NCI-H748 treated with DMSO at 0.1 percent for 48 hours (cell line): ENCODE measurements around the gene LAMB4.
A peak's percentile ranks its signal among the peaks of the same experiment; 100 is the strongest.

ENCODE experiments used
- DNase-seq: peaks from one replicate; lab custom pipeline; 2025; lab: John Stamatoyannopoulos, UW

The LAMB4 gene

DNA sequence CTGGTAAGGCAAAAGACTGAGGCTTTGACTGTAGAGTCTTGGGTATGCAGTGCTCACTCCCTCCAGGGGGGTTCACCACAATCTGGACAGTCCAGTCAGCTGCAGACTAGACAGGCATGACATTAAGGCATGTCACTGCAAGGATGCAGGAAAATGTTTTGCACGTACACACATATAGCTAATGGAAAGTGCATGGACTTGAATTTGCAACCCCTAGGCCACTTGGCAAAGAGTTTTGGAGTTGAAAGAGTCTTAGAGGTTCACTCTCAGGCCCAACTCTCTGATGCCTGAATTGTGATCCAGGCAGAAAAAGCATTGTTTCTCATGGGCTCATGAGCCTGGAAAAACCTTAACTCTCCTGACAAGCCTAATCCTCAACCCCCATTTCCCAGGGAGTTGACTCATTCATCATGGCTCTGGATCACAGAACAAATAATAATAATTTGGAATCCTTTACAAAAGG, 51.9 kb downstream of the LAMB4 start:
- DNase-seq, result no peak

DNA sequence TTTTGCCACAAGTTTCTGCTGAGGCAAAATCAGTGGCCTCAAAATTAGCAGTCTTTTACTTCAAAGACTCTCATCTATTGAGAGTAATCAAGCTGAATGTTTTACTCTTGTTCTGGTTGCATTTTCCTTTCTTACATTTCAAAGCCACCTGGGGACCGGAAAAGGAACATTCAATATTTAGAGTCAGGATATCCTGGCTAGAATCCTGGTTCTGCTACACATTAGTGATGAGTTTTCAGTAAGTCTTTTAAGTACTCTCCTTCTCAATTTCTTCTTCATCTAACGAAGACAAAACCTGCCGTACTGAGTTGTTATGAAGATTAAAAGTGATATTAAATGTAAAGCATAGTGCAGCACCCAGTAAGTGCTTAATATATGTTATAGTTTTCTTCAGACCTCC, 52.5 kb downstream of the LAMB4 start:
- no peak for DNase-seq

DNA sequence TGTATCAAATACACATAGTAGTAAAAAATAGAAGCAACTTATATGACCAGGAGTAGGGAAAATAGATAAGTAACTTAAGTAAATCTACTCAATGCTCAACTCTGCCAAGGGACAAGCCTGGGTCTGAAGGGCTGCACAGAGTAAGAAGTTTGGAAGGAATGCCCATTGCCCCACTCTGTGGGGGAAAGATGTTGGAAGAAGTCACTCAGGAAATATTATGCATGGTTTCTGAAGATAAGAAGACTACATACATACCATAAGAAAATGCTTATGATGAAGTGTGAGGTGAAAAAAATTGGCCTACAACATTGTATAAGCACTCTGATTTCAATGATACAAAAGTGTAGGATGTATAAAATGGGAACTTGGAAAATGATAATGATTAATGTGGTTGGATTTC, 54.0 kb downstream of the LAMB4 start:
- DNase-seq, result no peak

DNA sequence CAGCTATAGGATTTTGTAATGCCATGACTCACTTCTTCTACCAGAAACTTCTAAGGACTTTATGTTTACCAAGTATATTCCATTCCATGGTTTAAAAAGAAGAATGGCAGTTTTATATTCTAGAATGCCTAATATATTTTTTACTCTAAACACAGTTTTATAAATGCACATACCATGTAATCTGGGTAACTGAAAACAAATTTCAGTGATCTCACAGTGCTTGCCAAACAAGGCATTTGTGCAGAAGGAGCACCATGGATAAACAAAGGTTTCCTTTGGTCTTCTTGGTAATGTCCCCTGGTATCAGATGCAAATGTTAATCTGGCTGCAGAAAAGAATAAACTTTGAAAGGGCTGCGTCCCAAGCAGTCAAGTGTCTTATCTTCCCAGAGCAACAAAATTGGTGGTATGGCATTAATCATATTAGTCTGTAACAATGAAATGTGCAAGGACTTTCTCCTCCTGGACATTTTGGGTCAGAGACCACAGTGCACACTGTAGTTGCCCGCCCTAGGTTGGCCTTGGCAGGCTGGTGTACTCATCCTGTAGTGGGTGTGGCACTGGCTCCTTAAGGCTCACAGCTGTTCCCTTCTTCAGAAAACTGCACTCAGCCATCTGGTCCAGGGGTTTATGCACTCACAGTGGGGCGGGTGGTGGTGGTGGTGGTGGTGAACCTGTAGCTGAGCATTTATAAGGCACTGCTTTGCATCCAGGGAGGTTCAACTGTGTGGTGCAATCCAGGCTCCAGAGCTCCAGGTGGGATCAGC, 56.7 kb downstream of the LAMB4 start:
- DNase-seq, result no peak

DNA sequence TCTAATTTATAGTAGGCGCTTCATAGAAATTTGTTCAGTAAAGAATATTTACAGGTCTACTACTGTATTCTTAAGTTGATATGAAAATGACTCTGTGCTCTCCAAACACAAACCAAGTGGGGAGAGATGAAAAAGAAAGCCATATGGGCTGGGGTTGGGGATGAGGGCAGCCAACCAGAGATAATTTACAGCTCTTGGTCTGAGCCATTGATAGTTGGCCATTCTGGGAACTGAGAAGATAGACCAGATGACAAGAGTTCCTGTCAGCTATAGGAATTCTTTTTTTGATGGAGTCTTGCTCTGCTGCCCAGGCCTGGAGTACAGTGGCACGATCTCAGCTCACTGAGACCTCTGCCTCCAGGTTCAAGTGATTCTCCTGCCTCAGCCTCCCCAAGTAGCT, 57.4 kb downstream of the LAMB4 start:
- DNase-seq, result no peak

DNA sequence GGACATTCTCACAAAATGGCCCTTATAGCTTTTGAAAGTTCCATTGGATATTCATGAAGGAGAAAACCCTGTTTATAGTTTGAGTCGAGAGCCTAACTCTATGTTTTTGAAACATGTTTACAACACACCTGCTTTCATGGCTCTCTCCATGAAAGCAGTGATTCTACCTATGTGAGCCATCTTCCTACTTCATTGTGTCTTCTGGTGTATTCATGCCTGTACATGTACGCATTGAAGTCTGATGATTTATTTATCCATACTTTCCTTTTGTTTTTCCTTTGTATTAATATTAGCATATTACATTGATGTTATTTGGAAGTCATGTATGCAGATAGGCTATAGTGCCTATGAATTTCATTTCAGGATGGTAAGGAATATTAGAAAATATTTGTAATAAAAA, 58.0 kb downstream of the LAMB4 start:
- no peak for DNase-seq

DNA sequence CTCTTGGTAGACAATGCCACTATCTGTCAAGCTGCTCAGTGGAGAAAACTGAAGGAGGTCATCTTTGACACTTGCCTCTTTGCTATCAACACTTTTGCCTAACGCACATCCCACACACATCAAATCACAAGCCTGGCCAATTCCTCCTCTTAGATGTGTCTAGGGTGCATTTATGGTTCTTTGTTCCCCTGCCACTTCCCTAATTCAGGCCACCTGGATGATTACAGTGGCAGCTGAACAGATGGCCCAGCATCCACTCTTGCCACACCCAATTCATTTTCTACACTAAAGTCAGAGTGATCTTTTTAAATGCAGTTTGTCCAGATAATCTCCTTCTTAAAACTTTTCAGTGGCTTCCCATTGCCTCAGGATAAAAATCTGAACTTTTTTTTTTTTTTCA, 58.6 kb downstream of the LAMB4 start:
- peak; percentile 18 for DNase-seq

DNA sequence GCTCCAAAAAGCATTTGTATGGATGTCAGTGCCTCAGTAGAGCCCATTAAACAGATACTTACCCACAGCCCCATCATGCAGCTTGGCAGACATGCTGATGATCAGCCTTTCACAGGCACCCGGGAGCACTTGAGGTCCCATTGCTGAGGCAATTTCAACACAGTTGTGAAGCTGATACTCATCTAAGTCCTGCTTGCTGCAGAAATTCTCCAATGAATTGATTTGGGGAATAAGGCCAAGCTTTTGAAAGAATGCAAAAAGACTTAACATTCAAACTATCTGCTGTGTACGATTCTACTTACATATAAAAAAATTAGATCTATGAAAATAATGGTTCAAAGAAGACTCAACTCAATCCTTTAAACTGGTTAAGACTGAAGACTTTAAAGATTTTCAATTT, 60.5 kb downstream of the LAMB4 start:
- no peak for DNase-seq

DNA sequence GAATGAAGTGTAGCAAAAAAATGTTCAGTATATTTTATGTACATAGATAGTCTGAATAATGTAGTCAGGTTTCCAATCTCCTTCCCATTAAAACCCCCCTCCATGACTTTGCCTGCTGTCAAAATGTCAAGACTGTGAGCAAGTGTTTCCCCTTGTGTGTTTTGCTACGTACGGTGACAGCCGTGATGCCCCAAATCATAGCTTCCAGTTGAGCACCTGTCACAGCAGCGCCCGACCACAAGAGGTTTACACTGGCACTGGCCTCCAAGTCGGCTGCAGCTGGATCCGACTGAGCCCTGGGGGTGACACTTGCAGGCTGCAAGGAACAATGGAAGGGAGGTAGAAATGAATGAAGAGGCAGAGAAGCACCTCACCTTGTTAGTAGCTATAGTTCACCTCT, 62.3 kb downstream of the LAMB4 start:
- DNase-seq, result no peak

DNA sequence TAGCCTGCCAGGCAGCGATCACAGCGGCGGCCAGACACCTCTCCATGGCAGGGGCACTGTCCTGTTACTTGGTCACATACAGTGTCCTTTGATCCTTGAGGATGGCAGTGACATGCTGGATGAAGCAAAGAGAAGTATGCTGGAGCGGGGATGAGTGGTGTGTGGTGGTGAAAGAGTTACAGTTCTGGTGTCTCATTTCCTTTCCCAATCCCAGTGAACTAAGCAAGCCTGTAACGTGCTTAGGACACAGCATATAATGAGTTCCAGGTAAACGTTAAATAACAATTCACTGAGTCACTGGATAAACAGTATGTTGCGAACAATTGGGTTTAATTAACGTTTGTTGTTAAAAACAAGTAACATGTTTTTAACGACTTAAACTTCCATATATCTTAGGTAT, 63.7 kb downstream of the LAMB4 start:
- DNase-seq, result no peak

DNA sequence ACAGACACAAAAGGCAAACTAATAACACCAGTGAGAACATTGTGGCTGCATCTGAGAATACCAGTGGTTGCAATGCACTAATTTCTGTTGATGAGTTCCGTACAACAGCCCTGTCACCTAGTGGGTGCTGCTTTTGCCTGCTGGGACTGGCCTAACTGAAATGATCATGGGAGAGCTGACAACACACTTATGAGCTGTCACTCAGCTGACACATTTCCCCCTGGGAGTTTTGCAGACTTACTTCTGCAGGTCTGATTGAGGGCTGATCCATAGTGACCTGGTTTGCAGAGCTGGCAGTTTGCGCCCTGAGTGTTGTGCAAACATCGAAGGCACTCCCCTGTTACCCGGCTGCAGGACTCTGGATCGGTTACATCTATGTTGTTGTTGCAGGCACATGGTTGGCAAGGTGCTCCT, 66.6 kb downstream of the LAMB4 start:
- DNase-seq, result no peak

DNA sequence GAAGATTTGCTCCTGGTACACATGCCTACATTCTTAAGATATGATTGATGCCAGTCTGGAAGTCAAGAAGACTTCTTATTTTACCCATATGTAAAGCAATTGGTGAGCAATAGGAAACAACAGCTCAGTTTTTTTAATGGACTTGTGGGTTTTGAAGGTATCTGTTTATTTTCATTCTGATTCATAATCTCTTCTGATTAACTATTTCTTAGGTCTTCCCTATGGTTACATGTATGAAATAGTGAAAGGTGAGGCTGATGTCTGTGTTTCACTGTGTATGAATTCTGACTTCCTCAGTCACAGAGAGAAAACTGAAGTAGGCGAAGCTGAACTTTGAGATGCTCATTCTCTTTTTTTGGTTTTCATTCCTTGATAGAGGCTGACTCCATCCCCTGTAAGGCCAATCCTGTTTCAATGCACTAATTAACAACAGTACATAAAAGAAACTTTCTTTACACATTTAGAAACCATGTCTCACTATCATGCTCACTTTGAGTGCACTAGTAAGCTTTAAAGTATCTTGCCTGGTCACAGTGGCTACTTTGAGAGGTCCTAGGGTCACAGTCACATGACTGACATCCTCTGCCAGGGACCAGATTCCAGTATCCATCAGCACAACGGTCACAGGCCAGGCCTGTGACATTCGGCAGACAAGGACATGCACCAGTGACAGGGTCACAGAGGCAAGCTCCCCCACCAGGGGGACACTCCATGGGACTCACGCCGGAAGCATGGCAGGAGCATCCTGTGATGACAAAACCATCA, 67.7 kb downstream of the LAMB4 start:
- no peak for DNase-seq

DNA sequence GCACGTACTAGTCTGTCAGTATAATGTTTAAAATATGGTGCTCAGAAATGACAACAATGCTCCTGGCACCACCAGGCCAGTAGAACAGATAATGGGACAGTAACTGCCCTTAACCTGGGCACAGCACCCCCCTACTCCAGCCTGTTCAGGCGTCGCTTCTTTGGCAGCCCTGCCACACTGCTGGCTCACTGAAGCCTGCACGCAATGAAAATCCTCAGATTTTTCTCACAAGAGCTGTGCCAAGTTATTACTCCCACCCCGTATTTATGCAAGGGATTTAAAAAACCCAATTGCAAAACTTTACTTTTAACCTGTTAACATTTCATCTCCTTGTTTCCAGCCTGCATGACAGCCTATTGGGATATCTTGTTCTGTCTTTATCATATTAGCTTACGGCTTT, 70.6 kb downstream of the LAMB4 start:
- DNase-seq, result no peak

DNA sequence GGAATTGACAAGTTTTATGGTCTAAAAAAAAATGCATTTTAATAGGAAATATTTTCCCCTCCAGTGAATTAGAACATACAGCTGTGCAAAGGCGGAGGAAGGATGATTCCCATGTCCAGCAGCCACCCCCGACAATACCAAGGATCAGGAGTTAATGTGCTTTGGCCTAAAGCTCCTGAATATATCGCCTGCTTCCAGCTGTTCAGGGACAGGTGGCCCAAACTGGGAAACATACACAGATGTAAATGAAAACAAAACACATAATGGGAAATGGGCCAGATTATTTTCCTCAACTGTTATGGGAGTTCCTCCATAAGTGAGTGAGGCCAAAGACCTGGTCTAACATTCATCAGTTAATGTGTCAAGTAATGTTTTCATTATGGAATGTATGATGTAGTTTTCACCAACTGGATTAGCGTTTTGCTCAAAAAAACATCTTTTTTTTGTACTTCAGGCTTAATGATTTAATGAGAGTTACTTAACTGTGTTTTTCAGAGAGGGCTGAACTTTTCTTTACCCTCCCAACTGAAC, 72.1 kb downstream of the LAMB4 start:
- DNase-seq, result no peak

DNA sequence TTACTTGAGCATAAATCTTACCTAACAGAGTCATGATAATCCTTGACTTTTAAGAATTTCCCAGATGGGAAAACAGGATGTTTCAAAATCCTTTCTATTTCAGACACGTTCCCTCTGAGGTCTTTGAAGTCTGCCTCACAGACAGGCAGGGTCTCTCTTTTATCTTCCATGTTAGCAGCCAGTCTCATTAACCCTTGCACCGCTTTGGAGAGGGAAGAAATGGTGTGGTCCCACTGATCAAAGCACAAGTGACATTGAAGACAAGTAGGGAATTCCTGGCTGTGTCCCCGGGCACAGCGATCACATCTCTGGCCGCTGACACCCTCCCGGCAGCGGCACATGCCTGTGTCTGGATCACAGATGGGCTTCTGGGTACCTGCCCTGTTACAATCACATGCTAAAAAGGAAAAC, 74.5 kb downstream of the LAMB4 start:
- DNase-seq, result no peak

DNA sequence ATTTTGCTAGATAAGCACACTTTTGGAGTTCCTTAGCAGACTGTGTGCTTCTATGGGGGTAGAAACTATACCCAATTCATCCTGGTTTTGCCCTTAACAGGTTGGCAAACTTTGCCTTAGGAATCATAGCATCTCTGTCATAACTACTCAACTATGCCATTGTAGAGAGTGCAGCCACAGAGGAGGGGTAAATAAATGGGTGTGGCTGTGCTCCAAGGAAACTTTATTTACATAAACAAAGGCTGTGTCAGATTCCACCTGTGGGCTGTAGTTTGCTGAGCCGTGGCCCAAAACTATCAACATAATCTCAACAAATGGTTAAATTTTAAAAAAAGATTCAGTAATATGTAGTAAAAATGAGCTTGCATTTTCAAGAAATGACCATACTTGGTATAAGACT, 75.6 kb downstream of the LAMB4 start:
- no peak for DNase-seq

DNA sequence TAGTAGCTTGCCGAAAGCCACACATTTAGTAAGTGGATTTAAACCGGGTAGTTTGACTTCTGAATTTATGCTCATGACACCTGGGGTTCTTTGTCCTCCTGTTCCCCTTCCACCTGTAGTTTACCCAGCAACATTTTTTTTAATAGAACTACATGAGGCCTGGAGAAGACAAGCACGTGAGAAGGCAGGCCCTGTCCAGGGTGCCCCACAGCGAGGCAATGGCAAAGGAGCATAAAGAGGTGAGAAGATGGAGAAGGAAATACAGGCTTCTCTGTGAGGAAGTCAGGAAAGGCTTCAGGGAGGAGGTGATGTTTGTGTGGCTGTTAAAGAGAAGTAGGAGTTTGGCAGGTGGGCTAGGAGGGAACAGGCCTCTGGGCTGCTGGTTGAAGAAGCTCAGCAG, 76.9 kb downstream of the LAMB4 start:
- no peak for DNase-seq

DNA sequence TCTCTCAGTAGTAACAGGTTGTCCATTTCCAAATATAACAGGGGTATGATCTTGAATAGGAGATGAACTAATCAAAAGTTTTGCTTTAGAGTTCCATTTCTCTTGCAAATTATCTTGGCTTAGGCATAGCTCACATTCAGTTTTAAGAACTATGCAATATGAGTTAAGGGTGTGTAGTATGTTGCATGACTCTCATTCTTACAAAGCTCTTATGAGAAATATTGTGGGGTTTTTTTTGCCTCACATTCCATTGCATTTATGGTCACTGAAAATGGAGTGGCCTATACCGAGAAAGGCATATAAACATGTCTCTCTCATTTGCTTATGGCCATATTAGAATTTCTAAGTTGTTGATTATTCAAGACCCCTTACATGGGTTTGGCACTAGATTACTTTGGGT, 78.7 kb downstream of the LAMB4 start:
- no peak for DNase-seq

DNA sequence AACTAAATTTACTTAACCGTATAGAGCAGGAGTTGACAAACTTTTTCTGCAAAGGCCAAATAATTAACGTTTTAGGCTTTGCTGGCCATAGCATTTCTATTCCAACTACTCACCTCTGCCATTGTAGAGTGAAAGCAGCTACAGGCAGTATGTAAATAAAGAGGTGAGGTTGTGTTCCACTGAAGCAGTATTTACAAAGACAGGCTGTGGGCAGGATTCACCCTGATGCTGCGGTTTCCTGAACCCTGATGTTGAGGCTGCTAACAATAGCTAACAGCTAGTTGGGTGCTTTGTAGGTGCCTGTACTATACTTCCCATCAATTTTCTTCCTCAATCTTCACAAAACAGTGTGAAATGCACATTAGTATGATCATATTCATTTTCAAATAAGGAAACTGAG, 80.2 kb downstream of the LAMB4 start:
- DNase-seq, result no peak

DNA sequence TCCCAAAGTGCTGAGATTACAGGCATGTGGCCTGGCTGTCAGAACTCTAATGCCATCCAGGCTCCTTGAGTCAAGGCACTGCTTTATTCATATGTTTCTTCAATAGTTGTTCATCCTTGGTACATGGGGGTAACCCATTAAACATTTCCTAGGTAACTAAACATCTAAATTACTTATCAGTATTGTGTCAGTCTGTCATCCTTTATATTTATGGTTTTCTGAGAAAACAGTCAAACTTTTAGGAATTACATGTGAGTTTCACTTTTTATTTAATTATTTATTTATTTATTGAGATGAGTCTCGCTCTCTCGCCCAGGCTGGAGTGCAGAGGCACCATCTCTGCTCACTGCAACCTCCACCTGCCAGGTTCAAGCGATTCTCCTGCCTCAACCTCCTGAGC, 81.7 kb downstream of the LAMB4 start:
- no peak for DNase-seq

DNA sequence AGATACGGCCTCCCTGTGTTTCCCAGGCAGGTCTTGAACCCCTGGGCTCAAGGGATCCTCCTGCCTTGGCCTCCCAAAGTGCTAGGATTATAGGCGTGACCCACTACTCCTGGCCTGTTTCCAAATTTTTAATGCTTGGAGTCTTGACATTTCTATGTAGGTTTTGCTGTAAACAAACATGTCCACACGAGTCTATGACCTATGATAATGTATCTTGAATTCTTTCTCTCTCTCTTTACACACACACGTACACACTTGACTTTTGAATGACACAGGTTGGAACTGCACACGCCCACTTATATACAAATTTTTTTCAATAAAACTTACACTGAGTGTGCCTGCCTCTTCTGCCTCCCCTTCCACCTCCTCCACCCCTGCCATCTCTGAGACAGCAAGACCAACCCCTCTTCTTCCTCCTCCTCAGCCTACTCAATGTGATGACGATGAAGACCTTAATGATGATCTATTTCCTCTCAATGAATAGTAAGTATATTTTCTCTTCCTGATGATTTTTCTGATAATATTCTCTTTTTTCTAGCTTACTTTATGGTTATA, 83.1 kb downstream of the LAMB4 start:
- DNase-seq, result no peak

DNA sequence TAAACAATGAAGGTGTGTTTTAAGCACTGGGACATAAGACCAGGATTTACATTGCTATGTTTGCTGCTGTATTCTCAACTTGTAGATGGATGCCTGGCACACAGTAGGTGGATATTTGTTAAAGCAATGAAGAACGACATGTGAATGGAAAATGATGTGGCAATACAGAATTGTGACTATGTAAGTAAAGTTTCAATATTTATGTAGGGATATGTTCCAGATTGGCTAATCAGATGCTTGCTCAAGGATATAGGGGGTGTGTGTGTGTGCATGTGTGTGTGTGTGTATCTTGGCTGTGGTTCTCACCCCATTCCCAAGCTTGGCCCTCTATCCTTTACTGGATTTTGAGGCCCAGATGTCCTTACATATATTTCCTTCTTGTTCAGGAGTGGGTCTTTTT, 84.5 kb downstream of the LAMB4 start:
- no peak for DNase-seq

DNA sequence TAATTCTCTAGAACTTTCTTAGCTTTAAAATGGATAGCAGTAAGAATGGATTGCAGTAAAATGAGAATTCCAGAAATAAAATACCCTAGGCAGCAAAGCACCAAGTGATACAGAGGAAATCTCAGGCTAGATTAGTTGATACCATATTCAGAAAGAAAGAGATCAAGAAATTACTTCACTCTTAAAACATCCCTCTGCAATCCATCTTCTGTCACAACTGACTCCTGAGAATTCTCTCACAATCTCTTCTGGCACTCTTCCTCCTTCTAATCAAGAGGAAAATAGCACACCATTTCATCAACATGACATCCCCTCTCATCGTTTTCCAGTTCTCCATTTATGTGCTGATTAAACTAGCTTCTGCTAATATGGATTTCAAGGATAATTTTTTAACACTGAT, 85.0 kb downstream of the LAMB4 start:
- no peak for DNase-seq
